COR-L47 (cell line): ENCODE data around the gene UBXN6.

Experiments
- DNase-seq: peaks from one replicate; lab custom pipeline; 2025; lab: John Stamatoyannopoulos, UW

UBXN6 gene

GRCh38 chr19:4439243-4439642 lies 18.4 kb downstream of the UBXN6 start:
- DNase-seq = no peak

- no peak for DNase-seq
Observed at GRCh38 chr19:4437103-4437502, 20.5 kb downstream of the UBXN6 start.

DNA sequence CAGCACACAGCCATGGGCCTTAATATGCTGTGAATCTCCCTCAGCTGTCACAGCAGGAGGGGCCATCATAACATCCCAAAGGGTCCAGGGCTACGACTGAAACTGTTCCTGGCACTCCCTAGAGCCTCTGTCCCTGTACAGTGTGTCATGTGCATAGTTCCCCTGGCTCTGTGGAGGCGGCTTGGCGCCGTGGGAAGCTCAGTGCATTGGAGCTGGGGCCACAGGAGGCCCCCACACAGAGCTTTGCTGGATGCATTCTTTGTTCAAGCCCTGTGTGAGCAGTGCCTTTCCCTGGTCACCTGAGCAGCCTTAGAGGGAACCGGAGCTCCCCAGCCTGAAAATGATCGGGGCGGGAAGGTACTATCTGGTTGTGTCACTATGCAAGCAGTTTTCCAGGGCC lies 21.4 kb downstream of the UBXN6 start:
- DNase-seq = no peak

DNA sequence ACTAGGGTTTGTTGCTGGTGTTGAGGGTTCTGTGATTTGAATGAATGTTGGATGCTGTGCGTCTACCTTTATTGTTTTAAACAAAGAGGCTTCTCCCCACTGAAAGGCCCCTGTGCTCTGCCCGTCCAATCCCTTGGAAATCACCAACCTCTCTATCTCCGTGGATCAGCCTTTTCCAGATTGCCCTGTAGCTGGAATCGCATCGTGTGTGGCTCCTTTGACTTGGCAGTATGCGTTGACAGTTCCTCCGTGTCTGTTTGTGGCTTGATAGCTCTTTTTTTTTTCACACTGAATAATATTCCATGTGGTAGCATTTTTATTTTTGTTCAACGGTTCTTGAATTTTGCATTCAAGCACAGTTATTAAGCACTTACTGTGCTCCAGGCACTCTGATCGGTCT lies 23.2 kb downstream of the UBXN6 start:
- no peak for DNase-seq

DNA sequence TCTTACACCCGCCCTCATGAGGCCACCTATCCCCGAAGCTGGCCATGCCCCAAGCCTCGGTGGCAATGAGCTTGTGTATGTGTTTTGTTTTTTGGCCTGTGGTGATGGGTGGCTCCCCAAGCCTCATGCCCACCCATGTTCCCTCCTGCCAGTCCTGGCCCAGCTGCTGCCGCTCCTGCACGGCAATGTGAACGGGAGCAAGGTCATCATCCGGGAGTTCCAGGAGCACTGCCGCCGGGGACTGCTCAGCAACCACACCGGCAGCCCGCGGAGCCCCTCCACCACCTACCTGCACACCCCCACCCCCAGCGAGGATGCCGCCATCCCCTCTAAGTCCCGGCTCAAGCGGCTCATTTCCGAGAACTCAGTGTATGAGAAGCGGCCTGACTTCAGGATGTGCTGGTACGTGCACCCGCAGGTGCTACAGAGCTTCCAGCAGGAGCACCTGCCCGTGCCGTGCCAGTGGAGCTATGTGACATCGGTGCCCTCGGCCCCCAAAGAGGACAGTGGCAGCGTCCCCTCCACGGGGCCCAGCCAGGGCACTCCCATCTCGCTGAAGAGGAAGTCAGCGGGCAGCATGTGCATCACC lies 24.6 kb downstream of the UBXN6 start:
- DNase-seq = no peak

DNA sequence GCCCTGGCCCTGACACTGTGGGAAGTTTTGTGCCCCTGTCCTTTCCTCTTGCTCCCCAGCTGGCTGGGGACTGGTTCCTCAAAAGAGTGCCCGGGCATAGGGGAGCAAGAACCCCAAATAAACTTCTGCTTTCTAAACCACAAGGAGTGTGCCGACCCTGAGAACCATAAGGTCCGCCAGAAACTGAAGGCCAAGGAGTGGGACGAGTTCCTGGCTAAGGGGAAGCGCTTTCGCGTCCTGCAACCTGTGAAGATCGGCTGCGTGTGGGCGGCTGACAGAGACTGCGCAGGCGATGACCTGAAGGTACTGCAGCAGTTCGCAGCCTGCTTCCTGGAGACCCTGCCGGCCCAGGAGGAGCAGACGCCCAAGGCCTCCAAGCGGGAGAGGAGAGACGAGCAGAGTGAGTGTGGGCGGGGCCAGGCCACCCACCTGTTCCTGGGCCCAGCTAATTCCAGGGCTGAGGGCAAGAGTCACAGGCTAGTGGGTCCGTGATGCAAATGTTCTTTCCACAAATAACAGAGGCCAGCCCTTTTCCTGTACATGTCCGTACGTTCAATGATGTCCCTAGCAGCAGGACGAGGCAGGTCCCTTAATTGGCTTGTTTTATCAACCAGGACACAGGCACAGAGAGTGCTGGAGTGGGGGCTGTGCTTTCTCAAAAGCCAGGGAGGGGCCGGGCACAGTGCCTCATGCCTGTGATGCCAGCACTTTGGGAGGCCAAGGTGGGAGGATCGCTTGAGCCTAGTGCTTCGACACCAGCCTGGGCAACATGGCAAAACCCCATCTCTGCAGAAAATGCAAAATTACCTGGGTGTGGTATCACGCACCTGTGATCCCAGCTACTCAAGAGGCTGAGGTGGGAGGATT lies 25.6 kb downstream of the UBXN6 start:
- DNase-seq = no peak

DNA sequence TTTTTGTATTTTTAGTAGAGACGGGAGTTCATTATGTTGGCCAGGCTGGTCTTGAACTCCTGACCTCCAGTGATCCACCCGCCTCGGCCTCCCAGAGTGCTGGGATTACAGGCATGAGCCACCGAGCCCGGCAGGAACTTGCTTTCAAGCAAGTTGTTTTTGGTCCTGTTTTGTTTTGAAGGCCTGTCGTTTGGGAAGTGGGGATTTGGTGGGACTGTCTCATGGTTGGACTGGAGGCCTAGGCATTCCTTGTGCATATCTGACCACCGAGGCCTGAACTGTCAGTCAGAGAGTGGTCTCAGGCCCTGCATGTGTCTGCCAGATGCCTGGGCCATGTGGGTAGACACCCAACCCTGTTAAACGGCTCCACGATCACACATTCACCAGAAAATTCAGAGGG lies 26.3 kb downstream of the UBXN6 start:
- DNase-seq = no peak

DNA sequence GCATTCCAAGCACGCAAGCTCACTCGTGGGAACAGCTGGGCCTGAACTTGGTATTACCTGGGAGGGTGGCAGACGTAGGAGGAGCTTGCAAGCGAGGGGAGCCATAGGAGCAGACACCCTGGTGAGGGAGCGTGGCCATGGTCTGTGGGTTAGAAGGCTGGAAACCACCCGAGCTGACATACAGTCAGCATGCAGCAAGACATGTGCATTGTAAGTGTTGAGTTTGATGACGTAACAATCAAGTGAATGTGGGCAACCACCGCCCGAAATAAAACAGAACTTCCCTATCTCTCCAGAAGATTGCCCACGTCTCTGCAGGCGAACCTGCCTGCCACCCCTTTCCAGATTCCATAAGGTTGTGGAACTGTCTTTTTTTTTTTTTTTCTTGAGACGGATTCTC lies 26.8 kb downstream of the UBXN6 start:
- DNase-seq = no peak

DNA sequence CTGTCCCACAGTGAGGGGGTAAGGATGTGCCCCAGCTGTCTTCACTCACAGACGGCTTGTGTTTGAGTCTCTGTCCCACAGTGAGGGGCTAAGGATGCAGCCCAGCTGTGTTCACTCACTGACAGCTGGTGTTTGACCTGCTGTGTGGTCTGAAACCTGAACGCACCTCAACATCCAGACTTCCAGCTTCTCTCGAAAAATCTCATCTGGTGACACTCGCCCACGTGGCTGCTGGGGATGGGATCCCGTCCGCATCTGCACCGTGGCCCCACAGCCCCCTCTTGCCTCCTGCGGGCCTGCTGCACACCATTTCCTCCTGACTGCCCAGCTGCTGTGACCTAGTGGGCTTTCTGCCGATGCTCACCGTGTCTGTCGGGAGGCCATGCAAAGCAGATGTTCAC lies 27.8 kb downstream of the UBXN6 start:
- DNase-seq = no peak

DNA sequence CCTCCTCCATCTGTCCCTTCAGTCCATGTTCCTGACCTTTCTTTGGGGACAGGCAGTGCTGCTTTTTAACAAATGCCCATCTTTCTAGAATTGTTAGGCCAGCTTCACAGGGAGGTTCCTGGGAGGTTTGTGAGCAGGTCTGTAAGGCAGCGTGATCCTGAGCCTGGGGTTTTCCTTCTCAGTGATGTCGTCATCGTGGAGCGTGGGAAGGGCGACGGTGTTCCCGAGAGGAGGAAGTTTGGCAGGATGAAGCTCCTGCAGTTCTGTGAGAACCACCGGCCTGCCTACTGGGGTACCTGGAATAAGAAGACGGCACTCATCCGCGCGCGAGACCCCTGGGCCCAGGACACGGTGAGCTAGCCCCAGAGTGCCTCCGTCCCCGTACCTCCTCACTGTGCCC lies 28.3 kb downstream of the UBXN6 start:
- DNase-seq = no peak

- no peak for DNase-seq
Observed at GRCh38 chr19:4428326-4428975, 29.1 kb downstream of the UBXN6 start.

DNA sequence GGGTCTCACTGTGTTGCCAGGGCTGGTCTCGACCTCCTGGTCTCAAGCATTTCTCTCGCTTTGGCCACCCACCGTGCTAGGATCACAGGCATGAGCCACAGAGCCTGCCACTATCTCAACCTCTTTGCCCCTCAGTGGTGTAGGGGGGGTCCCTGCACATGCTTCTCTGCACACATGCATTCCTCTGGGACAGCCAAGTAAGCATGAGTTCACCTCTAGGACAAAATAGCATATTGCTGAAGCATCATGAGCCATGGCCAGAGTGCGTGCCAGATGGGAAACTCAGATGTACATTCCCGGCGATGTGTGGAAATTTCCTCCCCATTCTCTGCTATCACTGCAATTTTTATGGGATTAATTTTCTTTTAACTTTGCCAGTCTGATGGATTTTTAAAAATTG lies 32.1 kb downstream of the UBXN6 start:
- DNase-seq = no peak

- no peak for DNase-seq
Observed at GRCh38 chr19:4423416-4424126, 34.0 kb downstream of the UBXN6 start.

GRCh38 chr19:4416268-4416667 lies 41.3 kb downstream of the UBXN6 start:
- no peak for DNase-seq

DNA sequence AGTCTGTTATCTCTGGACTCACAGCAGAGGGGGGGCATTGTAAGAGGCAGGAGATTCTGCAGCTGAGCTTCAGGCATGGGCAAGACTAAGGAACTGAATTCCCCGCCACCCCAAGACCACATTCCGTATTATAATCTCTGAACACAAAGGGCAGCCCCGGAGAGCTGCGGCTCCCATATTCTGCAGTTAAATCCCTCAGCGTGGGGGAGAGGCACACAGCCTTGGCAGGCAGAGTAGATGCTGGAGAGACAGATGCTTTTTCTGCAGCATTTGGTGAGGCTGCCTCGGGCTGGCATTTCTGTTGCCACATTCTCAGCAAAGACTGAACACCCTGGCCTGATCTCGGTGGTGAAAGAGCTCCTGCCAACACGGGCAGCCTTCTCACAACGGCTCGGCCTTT lies 42.2 kb downstream of the UBXN6 start:
- no peak for DNase-seq

- DNase-seq = no peak
Observed at GRCh38 chr19:4414800-4415321, 42.7 kb downstream of the UBXN6 start.

DNA sequence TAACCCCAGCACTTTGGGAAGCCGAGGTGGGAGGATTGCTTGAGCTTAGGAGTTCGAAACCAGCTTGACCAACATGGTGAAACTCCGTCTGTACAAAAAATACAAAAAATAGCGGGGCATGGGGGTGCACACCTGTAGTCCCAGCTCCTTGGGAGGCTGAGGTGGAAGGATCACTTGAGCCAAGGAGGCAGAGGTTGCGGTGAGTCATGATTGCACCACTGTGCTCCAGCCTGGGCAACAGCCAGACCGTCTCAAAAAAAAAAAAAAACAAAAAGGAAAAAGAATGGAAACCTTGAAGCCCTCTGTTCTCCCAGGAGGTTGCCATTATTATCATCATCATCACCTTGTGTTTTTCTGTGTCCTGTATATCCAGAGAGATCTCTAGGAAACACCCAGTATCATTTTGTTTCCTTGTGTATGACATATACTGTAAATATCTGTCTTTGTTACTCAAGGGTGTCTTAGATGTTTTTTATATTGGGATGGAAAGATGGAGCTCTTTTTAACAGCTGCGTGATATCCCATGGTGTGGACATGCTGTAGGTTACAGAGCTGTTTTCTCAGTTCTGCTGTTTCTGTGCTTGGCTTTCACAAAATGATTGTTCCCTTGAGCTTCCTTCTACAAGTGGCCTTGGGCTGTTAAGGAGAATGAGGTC lies 43.3 kb downstream of the UBXN6 start:
- DNase-seq = no peak

- no peak for DNase-seq
Observed at GRCh38 chr19:4413588-4413987, 44.0 kb downstream of the UBXN6 start.

GRCh38 chr19:4409123-4409933 lies 48.3 kb downstream of the UBXN6 start:
- DNase-seq = no peak

DNA sequence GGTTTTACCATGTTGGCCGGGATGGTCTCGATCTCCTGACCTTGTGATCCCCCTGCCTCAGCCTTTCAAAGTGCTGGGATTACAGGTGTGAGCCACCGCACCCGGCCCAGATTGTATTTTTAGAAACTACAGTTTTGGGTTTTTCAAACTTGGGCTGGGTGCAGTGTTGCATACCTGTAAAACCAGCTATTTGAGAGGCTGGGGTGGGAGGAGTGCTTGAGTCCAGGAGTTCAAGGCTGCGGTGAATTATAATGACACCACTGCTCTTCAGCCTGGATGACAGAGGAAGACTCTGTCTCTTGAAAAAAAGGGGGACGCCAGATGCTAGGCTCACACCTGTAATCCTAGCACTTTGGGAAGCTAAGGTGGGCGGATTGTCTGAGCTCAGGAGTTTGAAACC lies 51.0 kb downstream of the UBXN6 start:
- DNase-seq = no peak

- DNase-seq = no peak
Observed at GRCh38 chr19:4405977-4406376, 51.6 kb downstream of the UBXN6 start.
